ENCODE data around the gene ZNF711. TPM values are rescaled to one million over a fixed set of nuclear protein-coding genes. Genes with fewer than 3 reads are reported as not detected.

Gene ZNF711
- 1.2 TPM for total RNA-seq
- long read RNA-seq, partial matches to known transcripts = 1 of 3 reads
- long read RNA-seq, other reads (novel, unspliced or antisense) = 2 of 3 reads

DNA sequence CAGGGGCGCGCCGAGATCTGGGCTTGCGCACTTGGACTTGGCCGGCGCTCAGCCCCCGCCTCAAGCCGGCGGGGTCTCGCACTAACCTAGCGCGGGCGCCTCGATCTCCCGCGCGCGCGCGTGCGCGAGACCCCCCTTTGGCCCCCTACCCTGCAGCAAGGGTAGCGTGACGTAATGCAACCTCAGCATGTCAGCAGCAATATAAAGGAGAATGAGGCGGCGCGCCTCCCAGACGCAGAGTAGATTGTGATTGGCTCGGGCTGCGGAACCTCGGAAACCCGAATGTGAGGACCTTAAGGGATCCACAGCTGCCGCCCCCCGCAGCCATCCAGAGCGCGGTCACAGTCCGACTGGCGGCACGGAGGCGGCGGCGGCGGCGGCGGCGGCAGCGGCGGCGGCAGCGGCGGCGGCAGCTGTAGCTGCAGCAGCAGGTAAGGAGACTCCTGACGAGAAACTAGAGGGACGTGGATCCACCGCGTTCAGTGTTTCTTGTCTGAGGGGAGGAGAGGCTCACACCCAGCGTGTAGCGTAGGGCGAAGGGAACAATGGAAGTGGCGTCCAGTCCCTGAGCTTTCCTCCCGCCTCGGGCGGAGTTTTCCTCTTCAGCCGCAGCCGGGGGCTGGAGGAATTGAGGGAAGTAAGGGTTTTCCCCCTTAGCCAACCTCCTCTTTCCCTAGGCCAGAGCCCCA, at the start of gene ZNF711, which contains the start of gene SATL1:
Gene ZNF711 (plus strand): TSS at position 231 of the 689 bp plus-strand sequence. CDS start 3,582 bp downstream, outside the sequence.
Gene SATL1 (minus strand): TSS at position 19 of the 689 bp plus-strand sequence. CDS start 134,811 bp downstream, outside the sequence.
- peak within 1 kb of the TSS; percentile 56 for H3K4me3 ChIP-seq
- ATAC-seq (peak; percentile 39 to 72), DNase-seq (peak; percentile 46)
- H3K27ac ChIP-seq = no peak within 1 kb of the TSS
- no peaks in the 10 kb centered on the region for H3K36me3 ChIP-seq
- intact Hi-C loops (cut with DNase I) = no loop called here
- H3K27me3 ChIP-seq (ENCODE audit: low read depth) = no peaks in the 10 kb centered on the region
- no peaks in the 10 kb centered on the region for H3K9me3 ChIP-seq
- no peaks in the 10 kb centered on the region for H3K4me1 ChIP-seq
- TF ChIP-seq, protein P1, sequence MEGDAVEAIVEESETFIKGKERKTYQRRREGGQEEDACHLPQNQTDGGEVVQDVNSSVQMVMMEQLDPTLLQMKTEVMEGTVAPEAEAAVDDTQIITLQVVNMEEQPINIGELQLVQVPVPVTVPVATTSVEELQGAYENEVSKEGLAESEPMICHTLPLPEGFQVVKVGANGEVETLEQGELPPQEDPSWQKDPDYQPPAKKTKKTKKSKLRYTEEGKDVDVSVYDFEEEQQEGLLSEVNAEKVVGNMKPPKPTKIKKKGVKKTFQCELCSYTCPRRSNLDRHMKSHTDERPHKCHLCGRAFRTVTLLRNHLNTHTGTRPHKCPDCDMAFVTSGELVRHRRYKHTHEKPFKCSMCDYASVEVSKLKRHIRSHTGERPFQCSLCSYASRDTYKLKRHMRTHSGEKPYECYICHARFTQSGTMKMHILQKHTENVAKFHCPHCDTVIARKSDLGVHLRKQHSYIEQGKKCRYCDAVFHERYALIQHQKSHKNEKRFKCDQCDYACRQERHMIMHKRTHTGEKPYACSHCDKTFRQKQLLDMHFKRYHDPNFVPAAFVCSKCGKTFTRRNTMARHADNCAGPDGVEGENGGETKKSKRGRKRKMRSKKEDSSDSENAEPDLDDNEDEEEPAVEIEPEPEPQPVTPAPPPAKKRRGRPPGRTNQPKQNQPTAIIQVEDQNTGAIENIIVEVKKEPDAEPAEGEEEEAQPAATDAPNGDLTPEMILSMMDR (IDR thresholded peaks at IDR 0.05) = no peak

DNA sequence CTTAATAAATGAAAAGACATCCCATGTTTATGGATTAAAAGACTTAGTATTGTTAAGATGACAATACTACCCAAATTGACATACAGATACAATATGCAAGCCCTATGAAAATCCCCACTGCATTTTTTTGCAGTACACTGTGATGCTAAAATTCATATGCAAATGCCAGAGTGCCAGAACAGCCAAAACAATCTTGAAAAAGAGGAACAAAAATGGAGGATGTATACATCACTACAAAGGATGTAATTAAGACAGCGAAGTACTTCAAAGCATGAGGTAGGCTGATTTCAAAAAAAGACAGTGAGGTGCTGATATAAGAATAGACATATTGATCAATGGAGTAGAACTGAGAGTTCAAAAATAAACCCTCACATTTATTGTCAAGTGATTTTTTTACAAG, 47.5 kb upstream of the ZNF711 start:
- no peak for DNase-seq
- no peaks in the 10 kb centered on the region for H3K27me3 ChIP-seq (ENCODE audit: low read depth)
- H3K36me3 ChIP-seq = no peaks in the 10 kb centered on the region
- no peak overlapping the region for H3K4me3 ChIP-seq
- no peak overlapping the region for H3K27ac ChIP-seq
- ATAC-seq = no peak
- no peaks in the 10 kb centered on the region for H3K9me3 ChIP-seq
- H3K4me1 ChIP-seq = no peaks in the 10 kb centered on the region
- TF ChIP-seq, protein P1 (IDR thresholded peaks at IDR 0.05) = no peak
- intact Hi-C loops (cut with DNase I) = no loop called here

- Histone ChIP-seq H3K4me3 (no peak overlapping the region), H3K9me3 (no peaks in the 10 kb centered on the region), H3K27ac (no peak overlapping the region), H3K27me3 (ENCODE audit: low read depth) (no peaks in the 10 kb centered on the region), H3K36me3 (no peaks in the 10 kb centered on the region), H3K4me1 (no peaks in the 10 kb centered on the region)
- intact Hi-C loops (cut with DNase I) = no loop called here
- no peak for ATAC-seq
- no peak for DNase-seq
- TF ChIP-seq, protein P1 (IDR thresholded peaks at IDR 0.05) = no peak
These were observed 40.3 kb upstream of the ZNF711 start for GRCh38 chrX:85203461-85203970.

GRCh38 chrX:85213792-85214530, 29.8 kb upstream of the ZNF711 start:
- H3K9me3 ChIP-seq = no peaks in the 10 kb centered on the region
- H3K4me1 ChIP-seq = no peaks in the 10 kb centered on the region
- no peaks in the 10 kb centered on the region for H3K27me3 ChIP-seq (ENCODE audit: low read depth)
- H3K36me3 ChIP-seq = no peaks in the 10 kb centered on the region
- no peak for ATAC-seq
- intact Hi-C loops (cut with DNase I) = no loop called here
- no peak overlapping the region for H3K4me3 ChIP-seq
- H3K27ac ChIP-seq = no peak overlapping the region
- DNase-seq = no peak
- TF ChIP-seq, protein P1 (IDR thresholded peaks at IDR 0.05) = no peak

GRCh38 chrX:85215946-85216345, 27.8 kb upstream of the ZNF711 start:
- H3K36me3 ChIP-seq = no peaks in the 10 kb centered on the region

More at GRCh38 chrX:85215946-85216345, 27.8 kb upstream of the ZNF711 start:
- no peaks in the 10 kb centered on the region for H3K9me3 ChIP-seq
- no peak overlapping the region for H3K27ac ChIP-seq
- intact Hi-C loops (cut with DNase I) = no loop called here
- H3K4me3 ChIP-seq = no peak overlapping the region
- TF ChIP-seq, protein P1 (IDR thresholded peaks at IDR 0.05) = no peak
- H3K4me1 ChIP-seq = no peaks in the 10 kb centered on the region
- DNase-seq (no peak), ATAC-seq (no peak)
- H3K27me3 ChIP-seq (ENCODE audit: low read depth) = no peaks in the 10 kb centered on the region

All from lower lobe of right lung (tissue), 2 donors.